Measurements from ENCODE around the gene GRIN2B.

Gene GRIN2B

DNA sequence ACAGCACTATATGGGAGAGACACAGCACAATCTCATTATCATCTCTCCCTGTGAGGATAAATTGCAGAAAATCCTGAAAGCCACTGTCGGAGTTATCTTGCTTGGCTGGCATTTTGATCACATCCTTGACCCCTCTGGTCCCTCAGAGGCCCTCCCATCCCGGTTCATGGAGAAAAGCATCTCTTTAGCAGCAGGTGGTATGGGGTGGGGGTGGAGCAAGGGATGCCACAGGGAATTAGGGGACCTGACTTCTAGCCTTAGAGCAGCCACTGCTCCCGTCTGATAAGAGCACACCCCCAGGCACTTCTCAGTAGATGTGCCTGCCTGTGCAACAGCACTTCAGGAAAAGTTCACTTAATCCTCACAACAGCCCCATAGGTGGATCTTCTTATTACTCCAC lies 38.6 kb downstream of the GRIN2B start:
- DNase-seq (ENCODE audit: low spot score) = no peak
- in situ Hi-C loops (cut with MboI; ENCODE audit: low pct_unique_long_range_greater_than_20kb, low sequenced_read_pairs, unreplicated experiment) = no loop called here
- TF ChIP-seq, protein P1, sequence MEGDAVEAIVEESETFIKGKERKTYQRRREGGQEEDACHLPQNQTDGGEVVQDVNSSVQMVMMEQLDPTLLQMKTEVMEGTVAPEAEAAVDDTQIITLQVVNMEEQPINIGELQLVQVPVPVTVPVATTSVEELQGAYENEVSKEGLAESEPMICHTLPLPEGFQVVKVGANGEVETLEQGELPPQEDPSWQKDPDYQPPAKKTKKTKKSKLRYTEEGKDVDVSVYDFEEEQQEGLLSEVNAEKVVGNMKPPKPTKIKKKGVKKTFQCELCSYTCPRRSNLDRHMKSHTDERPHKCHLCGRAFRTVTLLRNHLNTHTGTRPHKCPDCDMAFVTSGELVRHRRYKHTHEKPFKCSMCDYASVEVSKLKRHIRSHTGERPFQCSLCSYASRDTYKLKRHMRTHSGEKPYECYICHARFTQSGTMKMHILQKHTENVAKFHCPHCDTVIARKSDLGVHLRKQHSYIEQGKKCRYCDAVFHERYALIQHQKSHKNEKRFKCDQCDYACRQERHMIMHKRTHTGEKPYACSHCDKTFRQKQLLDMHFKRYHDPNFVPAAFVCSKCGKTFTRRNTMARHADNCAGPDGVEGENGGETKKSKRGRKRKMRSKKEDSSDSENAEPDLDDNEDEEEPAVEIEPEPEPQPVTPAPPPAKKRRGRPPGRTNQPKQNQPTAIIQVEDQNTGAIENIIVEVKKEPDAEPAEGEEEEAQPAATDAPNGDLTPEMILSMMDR (IDR thresholded peaks at IDR 0.05; ENCODE audit: extremely low read depth, insufficient read depth, missing control alignments) = no peak

DNA sequence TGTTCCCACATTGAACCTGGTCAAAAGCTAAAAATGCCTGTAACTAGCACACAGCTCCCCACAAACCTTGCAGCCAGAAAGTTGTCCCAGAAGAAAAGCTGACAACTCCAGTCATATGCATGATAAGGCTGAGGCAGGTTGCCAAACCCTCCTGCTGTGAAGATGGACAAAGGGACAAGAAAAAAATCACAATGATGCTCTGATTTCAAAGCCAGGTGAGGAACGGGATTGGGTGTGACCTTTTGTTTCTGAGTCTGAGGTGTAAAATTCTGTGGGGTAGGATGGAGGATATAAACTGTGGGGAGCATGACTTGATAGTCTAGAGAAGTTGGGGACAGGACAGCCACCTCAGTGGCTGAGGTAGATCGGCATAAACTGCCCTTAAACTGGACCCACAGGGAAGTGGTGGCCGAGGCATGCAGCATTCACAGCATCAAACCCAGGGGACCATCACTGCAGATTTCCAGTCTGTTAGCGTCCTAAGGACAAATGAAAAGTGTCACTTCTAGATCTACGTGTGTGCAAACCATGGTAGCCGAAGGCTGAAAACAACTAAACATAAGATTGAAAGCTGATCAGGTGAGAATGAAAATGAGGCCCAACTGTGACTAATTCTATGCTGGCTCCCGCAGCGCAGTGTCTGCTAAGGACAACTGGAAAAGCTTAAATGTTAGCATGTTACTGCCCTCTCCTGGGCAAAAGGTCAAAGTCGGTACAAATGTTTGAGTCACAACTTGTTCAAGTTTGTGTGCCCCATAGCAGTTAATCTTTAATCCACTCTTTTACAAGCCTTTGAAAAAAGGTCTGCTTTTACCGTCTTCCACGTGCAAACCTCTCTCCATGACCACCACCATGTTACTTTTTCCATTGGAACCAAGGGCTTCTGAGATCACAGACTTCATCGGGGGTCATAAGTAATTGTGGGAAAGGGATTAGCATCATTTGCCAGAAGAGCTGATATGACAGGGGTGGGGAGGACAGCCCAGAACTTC lies 39.8 kb downstream of the GRIN2B start:
- TF ChIP-seq, protein P1 (IDR thresholded peaks at IDR 0.05; ENCODE audit: extremely low read depth, insufficient read depth, missing control alignments) = peak; percentile 56
- DNase-seq (ENCODE audit: low spot score) = peak; percentile 38
- in situ Hi-C loops (cut with MboI; ENCODE audit: low pct_unique_long_range_greater_than_20kb, low sequenced_read_pairs, unreplicated experiment) = no loop called here

DNA sequence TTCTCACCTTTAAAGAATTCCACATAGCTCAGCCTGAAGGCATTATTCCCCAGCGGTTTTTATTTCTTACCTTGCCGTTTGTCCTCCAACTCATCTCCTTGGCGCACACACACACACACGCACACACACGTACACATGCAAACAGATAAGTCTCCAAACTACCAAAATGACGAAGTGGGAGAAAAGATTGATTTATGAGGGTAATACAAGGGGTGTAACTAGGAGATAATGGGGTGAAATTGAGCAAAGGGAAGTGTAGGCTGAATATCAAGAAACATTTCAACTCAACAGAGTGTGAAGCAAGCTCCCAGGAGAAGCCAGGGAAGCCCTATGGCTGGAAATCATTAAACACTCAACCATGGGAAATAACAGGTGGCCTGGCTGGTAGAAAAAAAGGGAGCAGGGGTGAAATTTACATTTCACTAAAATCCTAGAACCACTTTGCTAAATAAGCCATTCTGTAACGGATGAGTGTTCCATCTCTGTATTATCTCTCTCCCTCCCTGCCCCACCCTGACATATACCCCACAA lies 41.0 kb downstream of the GRIN2B start:
- TF ChIP-seq, protein P1 (IDR thresholded peaks at IDR 0.05; ENCODE audit: extremely low read depth, insufficient read depth, missing control alignments) = no peak
- DNase-seq (ENCODE audit: low spot score) = no peak
- in situ Hi-C loops (cut with MboI; ENCODE audit: low pct_unique_long_range_greater_than_20kb, low sequenced_read_pairs, unreplicated experiment) = no loop called here

GRCh38 chr12:13937735-13938134 lies 43.7 kb downstream of the GRIN2B start:
- TF ChIP-seq, protein P1 (IDR thresholded peaks at IDR 0.05; ENCODE audit: extremely low read depth, insufficient read depth, missing control alignments) = no peak
- no peak for DNase-seq (ENCODE audit: low spot score)
- in situ Hi-C loops (cut with MboI; ENCODE audit: low pct_unique_long_range_greater_than_20kb, low sequenced_read_pairs, unreplicated experiment) = no loop called here

GRCh38 chr12:13935169-13935568 lies 46.2 kb downstream of the GRIN2B start:
- in situ Hi-C loops (cut with MboI; ENCODE audit: low pct_unique_long_range_greater_than_20kb, low sequenced_read_pairs, unreplicated experiment) = no loop called here

More at GRCh38 chr12:13935169-13935568, 46.2 kb downstream of the GRIN2B start:
- TF ChIP-seq, protein P1 (IDR thresholded peaks at IDR 0.05; ENCODE audit: extremely low read depth, insufficient read depth, missing control alignments) = no peak
- DNase-seq (ENCODE audit: low spot score) = no peak

All from GM13977 (cell line).